ENCODE results near the gene ZSCAN12. TPM values are rescaled to one million over a fixed set of nuclear protein-coding genes. Genes with fewer than 3 reads are reported as not detected.

Gene ZSCAN12
- total and polyA plus RNA-seq, 2 of the 13 experiments (the other 11 are each of a cell fraction or from before 2014, with no cell fraction given), result 2.8 to 8.9 TPM

GRCh38 chr6:28355743-28356665 lies 43.5 kb downstream of the ZSCAN12 start (continued):
- TF ChIP-seq ZBED4 (CRISPR knock-in tag; IDR thresholded peaks at IDR 0.05; ENCODE audit: borderline replicate concordance) (peak; percentile 70), TFDP2 (CRISPR knock-in tag; IDR thresholded peaks at IDR 0.05) (peak; percentile 52; the same call in 1 of the 2 replicates), DBP (CRISPR knock-in tag; IDR thresholded peaks at IDR 0.05; ENCODE audit: not compliant biosample characterization) (no peak), HMGXB3 (CRISPR knock-in tag; IDR thresholded peaks at IDR 0.05; ENCODE audit: borderline replicate concordance) (peak; percentile 50; the same call in 1 of the 2 replicates), PAX8 (CRISPR knock-in tag; IDR thresholded peaks at IDR 0.05; ENCODE audit: borderline replicate concordance) (no peak), ZNF772 (CRISPR knock-in tag; IDR thresholded peaks at IDR 0.05) (peak; percentile 49), TP53 (CRISPR knock-in tag; conservative IDR thresholded peaks at IDR 0.05) (no peak), RNF2 (conservative IDR thresholded peaks at IDR 0.05; ENCODE audit: low read depth) (no peak), RXRB (CRISPR knock-in tag; IDR thresholded peaks at IDR 0.05; ENCODE audit: borderline replicate concordance) (peak; percentile 52; the same call in 1 of the 2 replicates), SMAD3 (CRISPR knock-in tag; IDR thresholded peaks at IDR 0.05) (peak; percentile 68; the same call in 1 of the 2 replicates), PHF5A (CRISPR knock-in tag; IDR thresholded peaks at IDR 0.05; ENCODE audit: low read depth, unreplicated experiment) (no peak), NR0B2 (CRISPR knock-in tag; IDR thresholded peaks at IDR 0.05) (no peak), NCOR1 (IDR thresholded peaks at IDR 0.05; ENCODE audit: borderline replicate concordance, low read length) (peak; percentile 51; the same call in 1 of the 2 replicates), ZNF761 (CRISPR knock-in tag; conservative IDR thresholded peaks at IDR 0.05) (no peak), CREBL2 (CRISPR knock-in tag; IDR thresholded peaks at IDR 0.05; ENCODE audit: borderline replicate concordance) (no peak; the same call in 1 of the 2 replicates), HMG20B (CRISPR knock-in tag; conservative IDR thresholded peaks at IDR 0.05) (peak; percentile 23; the same call in 1 of the 2 replicates)

Measured in HepG2 (cell line).